ENCODE data around the gene CFLAR. TPM values are rescaled to one million over a fixed set of nuclear protein-coding genes. Genes with fewer than 3 reads are reported as not detected.

The CFLAR gene
- total and polyA plus RNA-seq, 9 of the 15 experiments (the other 6 are each of a cell fraction or from before 2014, with no cell fraction given), result 27.5 to 102 (median 54.0) TPM

GRCh38 chr2:201220102-201220570, 104.2 kb downstream of the CFLAR start (continued):
- TF ChIP-seq CBX1 (IDR thresholded peaks at IDR 0.05; ENCODE audit: low read depth), result no peak
- 0 out of 2 replicates have a peak, but pooled peaks have one; percentile 47 for TF ChIP-seq MTA1 (IDR thresholded peaks at IDR 0.05; ENCODE audit: borderline replicate concordance)
- TF ChIP-seq CCNT2 (IDR thresholded peaks at IDR 0.05; ENCODE audit: borderline replicate concordance, extremely low read depth, insufficient read length, low read depth, low read length), result peak; percentile 49
- no peak for TF ChIP-seq EWSR1 (IDR thresholded peaks at IDR 0.05; ENCODE audit: borderline replicate concordance, low read depth, partially characterized antibody)
- no peak for TF ChIP-seq TAF9B (IDR thresholded peaks at IDR 0.05; ENCODE audit: partially characterized antibody)
- no peak for TF ChIP-seq E4F1 (CRISPR knock-in tag; IDR thresholded peaks at IDR 0.05; ENCODE audit: borderline replicate concordance)
- TF ChIP-seq IRF1 (CRISPR knock-in tag; IDR thresholded peaks at IDR 0.05; ENCODE audit: borderline replicate concordance), result no peak
- TF ChIP-seq MBD1 (CRISPR knock-in tag; IDR thresholded peaks at IDR 0.05), result no peak
- TF ChIP-seq USF2 (CRISPR knock-in tag; IDR thresholded peaks at IDR 0.05), result no peak
- no peak for TF ChIP-seq E2F5 (CRISPR knock-in tag; IDR thresholded peaks at IDR 0.05)
- TF ChIP-seq KLF6 (CRISPR knock-in tag; IDR thresholded peaks at IDR 0.05; ENCODE audit: borderline replicate concordance), result no peak

Data from K562 (cell line).